GM10847 (cell line): ENCODE data around the gene ADAMTS17.

Source experiments
- POLR2A ChIP-seq: IDR thresholded peaks from 2 replicates; pipeline ENCODE4 v1.6.1; 2011; ENCODE audit not compliant: insufficient read length; ENCODE audit errors: extremely low read depth

The ADAMTS17 gene

GRCh38 chr15:100002086-100002620 is 339.6 kb downstream of the ADAMTS17 start:
- TF ChIP-seq POLR2A, result no peak

DNA sequence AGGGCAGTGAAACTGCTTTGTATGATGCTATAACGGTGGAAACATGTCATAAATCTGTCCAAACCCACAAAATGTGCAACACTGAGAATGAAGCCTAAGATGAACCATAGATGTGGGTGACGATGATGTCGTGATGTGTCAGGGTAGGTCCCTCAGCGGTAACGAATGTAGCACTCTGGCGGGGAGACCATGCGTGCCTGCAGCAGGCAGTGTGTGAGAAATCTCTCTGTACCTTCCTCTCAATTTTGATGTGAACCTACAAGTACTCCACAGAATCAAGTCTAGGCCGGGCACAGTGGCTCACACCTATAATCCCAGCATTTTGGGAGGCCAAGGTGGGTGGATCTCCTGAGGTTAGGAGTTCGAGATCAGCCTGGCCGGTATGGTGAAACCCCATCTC is 340.4 kb downstream of the ADAMTS17 start:
- TF ChIP-seq POLR2A, result no peak

DNA sequence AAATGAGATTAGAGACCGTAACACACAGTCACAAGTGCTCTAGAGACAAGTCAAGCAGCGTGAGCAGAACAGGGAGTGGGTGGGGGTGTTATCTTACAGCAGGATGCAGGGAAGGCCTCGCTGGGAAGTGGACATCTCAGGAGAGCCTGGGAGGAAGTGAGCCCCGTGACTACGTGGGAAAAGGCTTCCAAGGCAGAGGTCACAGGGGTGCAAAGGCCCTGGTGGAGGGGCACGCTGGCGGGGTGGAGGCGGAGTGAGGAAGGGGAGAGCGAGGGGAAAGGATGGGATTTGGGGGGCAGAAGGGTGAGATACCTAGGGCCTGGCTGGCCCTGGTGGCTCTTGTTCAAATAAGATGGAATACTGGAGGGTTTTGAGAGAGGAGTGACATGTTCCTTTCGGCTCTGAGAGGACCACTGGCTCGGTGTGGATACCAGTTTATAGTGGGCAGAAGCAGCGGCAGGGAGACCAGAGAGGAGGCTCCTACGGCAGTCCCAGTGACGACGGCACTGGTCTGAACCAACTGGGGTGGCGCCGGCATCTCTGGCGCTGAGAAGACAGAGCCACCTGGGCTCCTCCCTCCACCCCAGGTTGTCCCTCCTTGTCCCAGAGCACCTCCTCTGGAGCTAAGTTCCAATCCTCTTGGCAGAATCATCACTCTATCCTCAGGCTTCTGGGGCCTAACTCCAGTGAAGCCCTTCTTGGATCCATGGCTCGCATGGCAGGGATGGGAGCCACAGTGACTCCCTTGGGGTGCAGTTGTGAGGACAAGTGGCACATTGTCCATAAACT is 342.3 kb downstream of the ADAMTS17 start:
- TF ChIP-seq POLR2A, result no peak

DNA sequence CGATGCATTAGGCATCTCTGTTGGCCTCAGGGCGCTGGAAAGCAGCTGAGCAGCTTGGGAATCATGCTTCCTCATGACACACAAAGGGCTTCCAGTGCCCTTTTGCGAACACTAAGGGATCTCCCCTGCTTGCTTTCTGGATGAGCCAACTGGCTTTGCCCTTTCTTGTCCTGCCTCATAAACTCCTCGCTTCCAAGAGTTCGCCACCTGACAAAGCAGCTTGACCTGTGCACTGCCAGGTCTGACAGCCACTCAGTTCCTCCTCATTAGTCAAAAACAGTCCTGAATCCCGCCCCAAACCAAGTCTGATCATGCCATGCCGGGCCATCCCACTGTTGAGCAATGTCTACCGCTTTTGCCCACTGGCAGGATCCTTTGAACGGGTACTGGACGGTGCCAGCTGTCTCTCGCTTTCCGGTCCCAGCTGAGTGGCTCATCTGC is 343.1 kb downstream of the ADAMTS17 start:
- TF ChIP-seq POLR2A, result no peak

- TF ChIP-seq POLR2A, result no peak
Measured at GRCh38 chr15:99997112-99997651, 344.6 kb downstream of the ADAMTS17 start.

- TF ChIP-seq POLR2A, result no peak
Measured at GRCh38 chr15:99996660-99997059, 345.1 kb downstream of the ADAMTS17 start.

DNA sequence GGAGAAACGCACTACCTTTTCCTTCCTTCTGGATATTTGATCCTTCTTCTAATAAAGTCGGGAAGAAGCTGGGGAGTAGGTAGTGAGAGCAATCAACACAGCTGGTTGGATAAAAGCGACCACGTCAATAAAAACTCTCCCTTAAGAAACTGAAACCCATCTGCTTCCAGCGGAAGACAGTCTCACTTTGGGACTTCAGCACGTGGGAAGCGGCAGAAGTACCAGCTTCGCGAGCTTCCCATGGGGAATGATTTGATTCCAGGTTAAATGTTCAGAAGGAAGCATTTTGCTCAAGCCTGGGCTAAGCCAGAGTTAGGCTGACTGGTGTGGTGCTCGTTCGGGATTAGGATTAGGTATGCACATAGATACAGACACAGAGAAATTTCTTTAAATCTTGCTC is 346.2 kb downstream of the ADAMTS17 start:
- TF ChIP-seq POLR2A, result no peak

DNA sequence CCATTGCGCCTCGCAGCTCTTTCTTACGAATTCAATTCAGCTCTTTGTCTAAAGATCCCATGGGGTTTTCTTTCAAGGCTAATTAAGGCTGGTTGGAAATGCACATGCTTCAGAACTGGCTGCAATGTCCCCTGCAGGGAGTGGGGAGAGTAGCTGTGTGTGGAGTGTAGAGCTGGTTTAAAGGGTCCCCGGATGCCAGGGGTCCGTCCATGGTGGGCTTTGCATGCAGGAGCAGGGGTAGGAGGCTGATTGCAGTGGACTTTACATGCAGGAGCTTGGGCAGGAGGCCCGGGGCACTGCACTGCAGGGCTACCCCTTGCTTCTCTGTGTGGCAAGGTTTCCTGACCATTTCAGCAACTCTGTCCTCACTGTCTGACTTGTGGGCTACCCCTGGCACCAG is 346.9 kb downstream of the ADAMTS17 start:
- no peak for TF ChIP-seq POLR2A

DNA sequence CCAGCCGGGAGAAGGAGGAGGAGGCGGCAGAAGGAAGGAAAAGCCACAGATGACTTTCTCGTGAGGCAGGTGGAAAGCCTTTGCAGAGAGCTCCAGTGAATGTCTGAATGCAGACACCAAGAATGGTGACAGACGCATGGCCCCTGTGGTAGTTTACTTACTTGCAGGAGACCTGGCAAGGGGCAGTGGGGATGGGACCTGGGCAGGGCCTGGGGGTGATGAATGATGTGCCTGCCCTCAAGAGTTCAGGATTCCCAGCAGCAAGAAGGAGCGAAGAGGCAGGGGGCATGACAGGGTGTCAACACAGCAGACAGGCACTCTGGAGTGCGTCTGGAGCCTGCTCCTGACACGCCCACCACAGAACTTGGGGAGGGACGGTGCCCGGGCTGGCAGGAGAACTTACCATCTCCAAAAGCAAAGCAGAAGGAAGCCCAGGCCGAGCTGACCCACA is 348.1 kb downstream of the ADAMTS17 start:
- no peak for TF ChIP-seq POLR2A

- TF ChIP-seq POLR2A, result no peak
Measured at GRCh38 chr15:99993262-99993661, 348.5 kb downstream of the ADAMTS17 start.

DNA sequence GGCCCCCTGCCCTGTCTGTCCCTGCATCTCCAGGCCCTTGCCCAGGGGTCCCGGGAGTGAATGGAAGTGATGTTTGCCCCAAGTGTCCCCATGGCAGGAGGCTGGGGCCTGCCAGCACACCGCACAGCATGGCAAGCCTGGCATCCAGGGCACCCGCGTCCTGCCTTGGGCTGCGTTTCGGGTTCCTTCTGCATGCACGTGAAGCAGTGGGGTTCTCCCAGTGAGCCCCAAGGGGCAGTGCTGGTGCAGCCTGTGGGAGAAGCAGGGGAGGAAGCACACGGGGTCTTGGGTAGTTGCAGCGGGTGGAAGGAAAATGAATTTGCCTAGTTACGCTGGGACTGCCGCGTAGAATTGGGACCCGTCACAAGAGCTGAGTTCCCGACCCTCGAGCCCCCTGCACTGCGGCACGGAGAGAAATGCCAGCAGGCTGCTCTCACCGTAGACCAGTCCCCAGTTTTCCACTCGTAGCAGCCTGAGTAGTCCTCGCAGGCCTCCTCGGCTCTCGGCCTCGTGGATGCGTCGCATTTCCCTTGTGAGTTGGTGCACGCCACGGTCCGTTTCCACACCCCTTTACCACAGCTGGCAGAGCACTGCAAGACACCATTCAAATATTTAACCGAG is 349.1 kb downstream of the ADAMTS17 start:
- TF ChIP-seq POLR2A, result no peak

DNA sequence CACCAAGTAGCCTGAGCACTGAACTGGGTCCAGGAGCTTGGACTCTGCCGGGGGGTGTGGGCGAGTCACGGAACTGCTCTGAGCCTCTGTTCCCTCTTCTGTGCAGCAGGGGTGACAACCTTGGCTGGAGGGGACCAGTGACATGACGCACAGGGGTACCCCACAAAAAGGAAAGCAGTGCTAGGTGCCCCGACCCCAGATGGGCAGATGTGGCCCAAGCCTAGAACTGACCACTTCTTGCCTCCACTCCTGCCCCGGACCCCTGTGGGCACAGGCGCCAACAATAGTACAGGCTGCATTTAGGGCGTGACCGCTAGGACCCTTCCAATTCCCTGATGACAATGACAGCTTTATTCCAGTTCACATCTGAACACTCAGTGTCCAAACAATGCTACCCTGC is 352.7 kb downstream of the ADAMTS17 start:
- no peak for TF ChIP-seq POLR2A

GRCh38 chr15:99987701-99988100 is 354.1 kb downstream of the ADAMTS17 start:
- TF ChIP-seq POLR2A, result no peak

GRCh38 chr15:99987119-99987506 is 354.7 kb downstream of the ADAMTS17 start:
- TF ChIP-seq POLR2A, result no peak

GRCh38 chr15:99986297-99987118 is 355.3 kb downstream of the ADAMTS17 start:
- TF ChIP-seq POLR2A, result no peak
